GM12872 (cell line): ENCODE results near the gene ATP6V1G3.

Source experiments
- TF ChIP-seq, protein P1 (sequence below): IDR thresholded peaks from 3 replicates; pipeline ENCODE4 v1.5.1; 2011; ENCODE audit warnings: low read depth, mild to moderate bottlenecking, low read length, moderate library complexity; ENCODE audit not compliant: insufficient read depth

The ATP6V1G3 gene

GRCh38 chr1:198495631-198496030, 44.8 kb downstream of the ATP6V1G3 start:
- TF ChIP-seq, protein P1, sequence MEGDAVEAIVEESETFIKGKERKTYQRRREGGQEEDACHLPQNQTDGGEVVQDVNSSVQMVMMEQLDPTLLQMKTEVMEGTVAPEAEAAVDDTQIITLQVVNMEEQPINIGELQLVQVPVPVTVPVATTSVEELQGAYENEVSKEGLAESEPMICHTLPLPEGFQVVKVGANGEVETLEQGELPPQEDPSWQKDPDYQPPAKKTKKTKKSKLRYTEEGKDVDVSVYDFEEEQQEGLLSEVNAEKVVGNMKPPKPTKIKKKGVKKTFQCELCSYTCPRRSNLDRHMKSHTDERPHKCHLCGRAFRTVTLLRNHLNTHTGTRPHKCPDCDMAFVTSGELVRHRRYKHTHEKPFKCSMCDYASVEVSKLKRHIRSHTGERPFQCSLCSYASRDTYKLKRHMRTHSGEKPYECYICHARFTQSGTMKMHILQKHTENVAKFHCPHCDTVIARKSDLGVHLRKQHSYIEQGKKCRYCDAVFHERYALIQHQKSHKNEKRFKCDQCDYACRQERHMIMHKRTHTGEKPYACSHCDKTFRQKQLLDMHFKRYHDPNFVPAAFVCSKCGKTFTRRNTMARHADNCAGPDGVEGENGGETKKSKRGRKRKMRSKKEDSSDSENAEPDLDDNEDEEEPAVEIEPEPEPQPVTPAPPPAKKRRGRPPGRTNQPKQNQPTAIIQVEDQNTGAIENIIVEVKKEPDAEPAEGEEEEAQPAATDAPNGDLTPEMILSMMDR: no peak

- TF ChIP-seq, protein P1: no peak
These were observed 45.8 kb downstream of the ATP6V1G3 start for GRCh38 chr1:198494658-198495103.

- TF ChIP-seq, protein P1: no peak
These were observed 46.3 kb downstream of the ATP6V1G3 start for GRCh38 chr1:198494139-198494538.

- TF ChIP-seq, protein P1: no peak
These were observed 47.2 kb downstream of the ATP6V1G3 start for GRCh38 chr1:198493329-198493728.

- TF ChIP-seq, protein P1: no peak
These were observed 47.6 kb downstream of the ATP6V1G3 start for GRCh38 chr1:198492872-198493271.

GRCh38 chr1:198491596-198491995, 48.9 kb downstream of the ATP6V1G3 start:
- TF ChIP-seq, protein P1: no peak

DNA sequence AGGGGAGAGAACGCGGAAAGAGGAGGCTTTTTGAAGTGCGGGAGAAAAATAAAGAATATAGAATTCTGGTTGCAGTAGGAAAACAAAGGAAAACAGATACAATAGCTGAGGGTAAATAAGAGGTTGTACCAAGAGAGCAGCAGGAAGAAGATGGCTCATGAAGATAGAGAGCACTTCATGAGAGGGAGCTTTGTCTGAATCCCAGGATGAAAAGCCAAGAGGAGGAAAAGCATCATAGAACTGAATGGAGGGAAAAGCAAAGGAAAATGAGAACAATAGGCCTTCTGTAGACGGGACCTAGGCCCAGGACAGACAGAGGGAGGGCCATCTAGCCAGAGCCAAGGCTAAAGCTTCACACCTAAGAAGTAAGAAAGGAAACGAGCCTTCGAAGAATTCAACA, 49.5 kb downstream of the ATP6V1G3 start:
- TF ChIP-seq, protein P1: no peak
